Measurements from ENCODE around the gene CETP.
"Not testable (repeated sequence)": the region's sequence is repeated elsewhere in the genome, so short reads cannot be mapped to it uniquely, and the experiment has no call there.

CETP gene

DNA sequence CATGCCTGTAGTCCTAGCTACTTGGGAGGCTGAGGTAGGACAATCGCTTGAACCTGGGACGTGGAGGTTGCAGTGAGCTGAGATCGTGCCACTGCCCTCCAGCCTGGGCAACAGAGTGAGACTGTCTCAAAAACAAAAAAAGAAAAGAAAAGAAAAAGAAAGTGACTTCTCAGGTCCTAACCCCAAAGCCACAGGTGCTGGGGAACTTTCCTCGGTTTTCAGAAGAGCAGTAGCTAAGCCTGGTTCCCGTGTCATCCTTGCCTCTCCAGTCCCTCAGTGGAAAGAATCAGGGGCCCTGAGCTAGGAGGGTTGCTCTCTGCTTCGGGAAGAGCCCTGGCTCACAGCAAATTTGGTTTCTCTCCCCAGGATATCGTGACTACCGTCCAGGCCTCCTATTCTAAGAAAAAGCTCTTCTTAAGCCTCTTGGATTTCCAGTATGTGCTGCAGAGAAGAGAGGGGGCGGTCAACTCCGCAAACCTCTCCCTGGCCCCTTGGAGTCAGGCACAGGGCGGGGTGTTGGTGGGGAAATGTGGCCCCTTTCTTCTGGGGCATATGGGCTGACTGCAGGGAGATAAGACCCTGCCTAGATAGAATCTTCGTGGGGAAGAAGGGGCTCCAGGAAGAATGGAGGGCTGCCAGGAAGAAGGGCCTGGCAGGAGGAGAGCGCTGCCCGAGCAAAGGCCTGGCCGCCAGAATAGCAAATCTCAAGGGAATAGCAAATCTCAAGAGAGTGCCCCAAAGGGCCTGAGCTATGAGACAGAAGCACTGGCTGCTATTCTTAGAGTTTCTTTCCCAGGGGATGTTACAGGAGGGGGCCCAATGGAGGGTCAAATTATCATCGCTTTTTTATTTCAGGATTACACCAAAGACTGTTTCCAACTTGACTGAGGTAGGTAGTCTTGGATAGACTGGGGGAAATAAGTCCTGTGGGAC lies 19.3 kb downstream of the CETP start:
- DNase-seq (ENCODE audit: low spot score): no peak

DNA sequence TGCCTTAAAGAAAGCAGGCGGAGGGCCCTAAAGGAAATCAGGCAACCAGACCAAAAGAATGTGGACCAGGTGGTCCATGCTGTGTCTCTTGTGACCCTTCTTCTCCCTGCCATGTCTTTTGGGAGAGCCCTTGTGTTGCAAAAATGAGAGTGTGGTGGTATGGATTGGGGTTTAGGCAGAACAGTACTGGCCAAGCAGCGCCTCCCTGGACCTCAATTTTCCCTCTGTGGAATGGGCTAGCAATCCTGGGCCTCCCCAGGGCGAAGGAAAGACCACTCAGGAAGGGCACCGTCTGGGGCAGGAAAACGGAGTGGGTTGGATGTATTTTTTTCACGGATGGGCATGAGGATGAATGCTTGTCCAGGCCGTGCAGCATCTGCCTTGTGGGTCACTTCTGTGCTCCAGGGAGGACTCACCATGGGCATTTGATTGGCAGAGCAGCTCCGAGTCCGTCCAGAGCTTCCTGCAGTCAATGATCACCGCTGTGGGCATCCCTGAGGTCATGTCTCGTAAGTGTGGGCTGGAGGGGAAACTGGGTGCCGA lies 20.1 kb downstream of the CETP start:
- DNase-seq (ENCODE audit: low spot score): no peak

DNA sequence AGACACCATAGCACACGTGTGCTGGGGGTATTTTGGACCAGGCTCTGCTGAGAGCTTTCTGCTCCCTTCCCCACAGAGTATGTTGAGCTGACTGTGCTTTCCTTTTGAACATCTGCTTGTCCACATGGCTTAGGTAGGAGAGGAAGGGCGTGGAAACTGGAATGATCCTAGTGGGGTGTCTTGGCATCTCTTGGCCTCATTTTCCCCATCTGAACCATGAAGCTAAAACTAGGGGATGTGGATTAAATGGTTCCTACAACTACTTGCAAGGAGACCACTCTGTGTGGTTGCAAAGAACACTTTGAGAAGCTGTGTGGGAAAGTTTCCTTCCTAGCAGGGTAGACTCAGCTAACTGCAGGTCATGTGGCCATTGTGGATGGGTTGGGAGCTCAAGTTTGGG lies 20.9 kb downstream of the CETP start:
- DNase-seq (ENCODE audit: low spot score): no peak

DNA sequence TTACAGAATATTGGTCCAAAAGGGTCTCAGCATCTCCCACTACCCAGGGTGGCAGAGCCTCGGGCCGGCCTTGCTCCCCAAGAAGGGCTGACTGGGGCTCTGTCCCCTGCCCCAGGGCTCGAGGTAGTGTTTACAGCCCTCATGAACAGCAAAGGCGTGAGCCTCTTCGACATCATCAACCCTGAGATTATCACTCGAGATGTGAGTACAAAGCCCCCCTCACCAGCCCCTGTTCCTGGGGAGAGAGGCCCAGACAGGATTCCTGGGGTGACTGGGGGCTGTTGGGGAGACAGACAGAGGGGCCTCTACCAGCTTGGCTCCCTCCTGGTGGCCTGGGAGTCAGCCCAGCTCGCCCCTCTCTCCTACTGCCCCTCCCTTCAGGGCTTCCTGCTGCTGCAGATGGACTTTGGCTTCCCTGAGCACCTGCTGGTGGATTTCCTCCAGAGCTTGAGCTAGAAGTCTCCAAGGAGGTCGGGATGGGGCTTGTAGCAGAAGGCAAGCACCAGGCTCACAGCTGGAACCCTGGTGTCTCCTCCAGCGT lies 21.5 kb downstream of the CETP start:
- DNase-seq (ENCODE audit: low spot score): no peak

DNA sequence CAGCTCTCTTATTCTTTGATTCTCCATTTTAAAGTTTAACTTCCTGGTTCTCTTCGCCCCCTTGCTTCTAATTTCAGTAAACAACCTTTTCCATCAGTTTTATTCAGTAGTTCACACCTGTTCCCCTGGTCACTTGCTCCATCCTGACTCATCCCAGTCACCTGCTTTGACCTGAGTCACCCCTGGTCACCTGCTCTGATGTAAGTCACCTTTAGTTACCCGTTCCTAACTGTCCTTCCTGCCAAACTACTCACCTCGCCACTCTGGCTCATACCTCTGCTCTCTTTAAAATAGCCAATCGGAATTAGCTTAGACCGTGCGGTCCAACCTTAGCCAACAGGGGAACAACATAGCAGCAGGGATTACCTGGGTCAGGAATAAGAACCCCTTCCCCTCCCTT lies 22.9 kb downstream of the CETP start:
- DNase-seq (ENCODE audit: low spot score): peak; percentile 88

DNA sequence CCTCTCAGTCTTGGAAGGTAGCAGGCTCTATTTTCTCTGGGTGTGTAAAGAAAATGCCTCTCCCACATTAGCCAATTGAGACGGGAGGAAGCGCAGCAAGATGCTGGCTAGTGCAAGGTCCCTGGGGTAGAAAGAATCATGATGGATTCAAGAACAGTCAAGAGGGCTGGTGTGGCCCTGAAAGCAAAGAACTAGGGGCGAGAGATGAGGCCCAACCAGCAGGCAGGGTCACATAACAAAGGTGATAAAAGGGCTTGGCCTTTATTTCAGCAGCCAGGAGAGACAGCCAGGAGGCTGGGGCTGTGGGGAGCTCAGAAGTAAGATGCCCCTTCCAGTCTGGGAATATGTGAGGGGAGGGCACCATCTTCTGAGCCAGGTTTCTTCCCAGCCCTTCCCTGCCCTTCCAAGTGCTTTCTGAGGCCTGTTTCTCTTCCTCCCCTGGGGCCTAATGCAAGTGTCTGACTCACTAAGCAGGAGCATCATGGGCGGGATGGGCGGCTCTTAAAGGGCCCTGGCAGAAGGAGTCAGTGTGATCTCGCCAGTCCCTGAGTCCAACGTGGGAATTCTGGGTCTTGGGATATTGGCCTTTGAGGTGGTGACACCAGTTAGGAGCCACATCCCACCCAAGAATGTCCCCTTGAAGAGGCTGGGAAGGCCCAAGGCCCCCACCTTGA lies 23.7 kb downstream of the CETP start:
- DNase-seq (ENCODE audit: low spot score): peak; percentile 83

DNA sequence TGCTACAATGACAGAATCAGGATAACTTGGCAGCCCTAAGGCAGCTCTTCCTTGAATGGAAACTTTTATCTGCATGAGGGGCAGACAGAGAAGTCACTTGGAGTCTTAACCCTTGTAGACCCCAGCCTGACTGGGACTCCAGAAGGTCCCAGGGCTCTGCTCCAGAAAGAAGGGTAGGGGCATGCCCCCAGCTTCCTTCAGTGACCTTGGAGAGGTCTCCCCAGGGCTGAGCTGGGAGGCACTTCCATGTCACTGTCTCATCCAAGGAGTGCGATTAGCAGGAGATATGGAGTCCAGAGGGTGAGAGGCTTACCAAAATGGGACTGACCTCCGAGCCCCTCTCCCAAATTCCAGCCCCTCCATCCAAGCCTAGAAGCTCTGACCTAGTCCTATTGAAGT lies 24.2 kb downstream of the CETP start:
- DNase-seq (ENCODE audit: low spot score): no peak

DNA sequence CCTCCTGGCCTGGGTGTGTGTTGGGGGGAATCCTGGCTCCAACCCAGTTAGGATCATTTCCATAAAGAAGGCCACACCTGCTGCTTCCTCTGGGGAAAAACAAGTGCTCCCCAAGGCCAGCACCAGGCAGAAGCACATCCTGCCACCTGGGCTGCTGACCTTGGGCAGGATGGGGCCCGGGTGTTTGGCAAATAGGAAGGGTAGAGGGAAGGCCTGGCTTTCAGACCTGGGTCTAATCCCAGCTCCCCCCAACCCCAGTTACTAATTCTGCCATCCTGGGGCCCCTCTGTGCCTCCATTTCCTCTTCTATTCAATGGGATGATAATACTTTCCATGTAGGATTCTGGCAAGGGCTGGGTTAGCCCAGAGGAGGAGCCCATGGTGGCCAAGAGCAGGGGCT lies 24.6 kb downstream of the CETP start:
- DNase-seq (ENCODE audit: low spot score): no peak

DNA sequence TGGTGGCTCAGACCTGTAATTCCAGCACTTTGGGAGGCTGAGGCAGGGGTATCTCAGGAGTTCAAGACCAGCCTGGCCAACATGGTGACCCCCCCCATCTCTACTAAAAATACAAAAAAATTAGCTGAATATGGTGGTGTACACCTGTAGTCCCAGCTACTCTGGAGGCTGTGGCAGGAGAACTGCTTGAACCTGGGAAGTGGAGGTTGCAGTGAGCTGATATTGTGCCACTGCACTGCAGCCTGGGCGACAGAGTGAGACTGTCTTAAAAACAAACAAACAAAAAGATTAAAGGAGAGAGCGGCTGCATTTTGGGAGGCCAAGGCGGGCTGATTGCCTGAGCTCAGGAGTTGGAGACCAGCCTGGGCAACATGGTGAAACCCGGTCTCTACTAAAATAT lies 25.2 kb downstream of the CETP start:
- DNase-seq (ENCODE audit: low spot score): not testable (repeated sequence)

DNA sequence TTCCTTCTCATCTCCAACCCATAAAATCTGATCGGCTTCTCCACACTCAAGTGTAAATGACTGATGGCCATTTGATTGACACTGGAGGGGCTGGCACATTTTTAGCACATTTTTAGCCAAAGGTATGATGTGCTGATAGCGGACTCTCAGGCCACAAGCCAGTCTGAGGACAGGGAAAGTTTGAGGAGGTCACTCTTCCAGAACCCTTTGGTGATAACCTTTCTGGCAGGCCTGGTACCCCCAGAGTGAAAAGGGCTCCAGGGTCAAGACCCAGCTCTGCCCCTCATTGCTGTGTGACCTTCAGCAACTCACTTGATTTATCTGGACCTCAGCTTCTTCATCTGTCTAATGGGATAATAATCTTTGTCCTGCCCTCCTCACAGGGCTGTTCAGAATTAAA lies 25.9 kb downstream of the CETP start:
- DNase-seq (ENCODE audit: low spot score): no peak

DNA sequence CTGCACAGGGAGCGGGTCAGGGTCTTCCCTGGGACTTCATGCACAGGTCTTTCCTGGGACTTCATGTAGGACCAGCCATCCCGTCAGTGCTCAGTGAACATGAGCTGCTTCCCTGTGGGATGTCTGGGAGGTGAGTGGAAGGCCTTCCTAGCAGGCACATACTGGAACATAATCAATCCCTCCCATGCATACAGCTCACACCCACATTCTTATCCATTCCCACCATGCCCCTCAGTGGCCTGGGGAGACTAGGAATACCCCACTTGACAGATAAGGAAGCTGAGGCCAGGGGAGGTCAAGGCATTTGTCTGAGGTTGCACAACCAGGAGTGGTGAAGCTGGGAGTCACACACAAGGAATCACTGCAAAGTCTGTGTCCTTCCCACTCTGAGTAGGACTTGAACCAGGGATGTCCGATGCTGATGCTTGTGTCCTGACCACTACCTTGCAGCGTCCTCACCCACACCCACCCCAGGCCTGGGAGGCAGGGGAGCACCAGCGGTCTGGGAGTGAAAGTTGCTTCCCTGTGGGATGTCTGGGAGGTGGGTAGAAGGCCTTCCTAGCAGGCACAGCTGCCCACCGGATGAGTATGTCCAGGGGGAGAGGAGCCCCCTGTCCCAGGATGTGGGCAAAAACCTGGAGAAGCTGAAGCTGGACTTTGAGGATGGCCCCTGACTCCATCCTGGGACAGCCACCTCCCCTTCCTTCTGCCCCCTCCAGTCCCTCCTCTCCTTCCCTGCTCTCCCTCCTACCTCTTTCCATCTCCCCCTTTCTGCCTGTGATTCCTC lies 26.6 kb downstream of the CETP start:
- no peak for DNase-seq (ENCODE audit: low spot score)

DNA sequence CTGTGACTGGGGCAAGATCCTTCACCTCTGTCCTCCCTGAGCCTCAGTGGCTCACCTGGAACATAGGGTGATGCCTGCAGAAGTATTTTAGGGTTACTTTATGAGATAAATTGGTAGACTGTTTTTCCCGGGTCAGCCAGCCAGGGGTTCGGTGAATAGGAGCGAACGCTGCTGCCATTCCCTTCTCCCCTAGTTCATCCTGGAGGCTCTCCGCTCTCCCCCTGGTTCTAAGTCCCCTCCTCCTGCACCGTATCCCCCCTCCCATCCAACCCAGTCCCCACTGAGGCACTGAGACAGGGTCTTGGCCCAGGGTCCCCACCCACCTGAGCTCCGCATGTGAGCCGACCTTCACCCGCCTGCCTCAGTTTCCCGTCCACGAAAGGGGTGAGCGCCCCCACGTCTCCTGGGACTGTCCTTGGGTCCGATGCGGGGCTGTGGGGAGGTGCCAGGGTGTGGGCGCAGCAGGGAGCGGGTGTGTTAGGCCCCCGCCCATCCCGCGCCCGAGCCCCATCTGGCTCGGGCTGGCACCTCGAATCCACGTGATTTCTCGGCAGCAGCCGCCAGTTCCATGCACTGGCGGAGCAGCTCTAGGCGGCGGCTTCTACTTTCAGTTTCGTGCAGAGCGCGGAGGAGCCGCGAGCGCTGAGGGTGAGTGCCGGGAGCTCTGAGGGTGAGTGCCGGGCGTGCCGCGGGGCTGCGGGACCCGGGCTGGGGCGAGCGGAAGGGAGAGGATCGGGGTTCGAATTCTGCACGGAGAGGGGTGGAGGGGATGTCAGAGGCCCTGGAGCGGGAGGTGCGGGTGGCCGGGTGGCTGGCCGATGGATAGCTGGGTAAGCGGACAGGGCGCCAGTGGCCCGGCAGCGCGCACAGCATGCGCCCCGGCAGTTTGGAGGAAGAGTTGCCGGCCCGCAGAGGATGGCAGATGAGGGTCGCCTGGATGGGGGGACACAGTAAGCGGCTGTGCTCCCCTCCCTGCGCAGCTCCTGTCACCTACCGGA lies 27.5 kb downstream of the CETP start, which contains the start of gene NLRC5:
Gene NLRC5, plus strand, starts transcription at position 610 of the 998 bp plus-strand sequence. CDS start 31,156 bp downstream, outside the sequence.
- peak; percentile 84 for DNase-seq (ENCODE audit: low spot score)

DNA sequence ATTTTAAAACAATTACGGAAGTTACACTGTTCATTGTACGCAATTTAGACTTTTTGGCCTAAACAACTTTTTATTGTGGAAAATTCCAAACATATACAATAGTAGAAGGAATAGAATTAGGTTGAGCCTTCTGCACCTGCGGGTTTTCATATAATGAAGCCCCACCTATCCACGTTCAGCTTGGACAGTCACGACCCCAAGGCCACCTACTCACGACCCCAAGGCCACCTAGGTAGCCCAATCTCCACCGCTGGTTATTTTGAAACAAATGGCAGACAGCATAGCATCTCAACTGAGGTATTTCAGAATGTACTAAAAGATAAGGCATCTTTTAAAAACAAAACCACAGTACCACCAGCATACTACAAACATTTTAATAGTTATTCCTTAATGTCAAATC lies 28.2 kb downstream of the CETP start:
- DNase-seq (ENCODE audit: low spot score): no peak

DNA sequence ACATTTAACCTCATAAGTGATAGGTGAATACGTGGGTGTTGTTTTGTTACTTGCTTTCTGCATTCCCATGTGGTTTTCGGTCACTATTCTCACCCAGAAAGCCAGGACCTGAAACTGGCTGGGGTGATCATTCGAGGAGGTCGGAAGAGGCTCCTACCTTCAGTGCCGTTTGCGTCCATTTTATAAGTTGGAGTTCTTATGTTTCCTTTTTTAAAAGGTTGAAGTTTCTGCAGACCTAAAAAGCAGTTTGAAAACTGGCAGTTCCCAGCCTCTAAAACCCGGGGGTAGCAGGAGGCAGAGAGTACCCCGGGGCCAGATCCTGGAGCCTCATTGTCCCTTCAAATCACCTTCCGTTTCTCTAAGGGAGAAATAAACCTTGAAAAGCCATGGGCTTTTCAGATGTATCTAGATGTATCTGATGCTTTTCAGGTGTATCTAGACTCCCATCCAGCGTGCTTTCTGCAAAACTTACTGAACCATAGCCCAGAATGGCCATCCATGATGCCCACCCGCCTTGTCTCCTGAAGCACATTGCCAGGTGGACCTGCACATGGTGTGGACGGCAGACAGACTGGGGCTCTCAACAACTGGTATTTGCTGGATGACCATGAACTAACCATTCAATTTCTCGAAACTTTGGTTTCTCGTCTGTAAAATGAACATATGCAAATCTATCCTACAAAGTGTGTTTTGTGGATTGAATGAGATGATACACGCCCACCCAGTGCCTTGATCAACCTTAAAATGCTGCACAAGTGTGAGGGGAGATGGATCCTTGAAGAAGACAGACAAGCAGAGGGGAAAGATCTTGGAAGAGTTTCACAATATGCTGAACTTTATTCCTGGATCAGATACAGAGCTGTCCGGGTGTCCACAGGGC lies 28.9 kb downstream of the CETP start:
- no peak for DNase-seq (ENCODE audit: low spot score)

DNA sequence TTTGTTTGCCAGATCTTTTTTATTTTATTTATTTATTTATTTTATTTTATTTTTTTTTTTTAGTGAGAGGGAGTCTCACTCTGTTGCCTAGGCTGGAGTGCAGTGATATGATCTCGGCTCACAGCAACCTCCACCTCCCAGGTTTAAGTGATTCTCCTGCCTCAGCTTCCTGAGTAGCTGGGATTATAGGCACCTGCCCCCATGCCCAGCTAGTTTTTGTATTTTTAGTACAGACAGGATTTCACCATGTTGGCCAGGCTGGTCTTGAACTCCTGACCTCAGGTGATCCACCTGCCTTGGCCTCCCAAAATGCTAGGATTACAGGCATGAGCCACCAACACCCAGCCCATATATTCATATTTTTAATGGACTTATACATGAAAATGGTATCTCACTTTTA lies 30.7 kb downstream of the CETP start:
- not testable (repeated sequence) for DNase-seq (ENCODE audit: low spot score)

DNA sequence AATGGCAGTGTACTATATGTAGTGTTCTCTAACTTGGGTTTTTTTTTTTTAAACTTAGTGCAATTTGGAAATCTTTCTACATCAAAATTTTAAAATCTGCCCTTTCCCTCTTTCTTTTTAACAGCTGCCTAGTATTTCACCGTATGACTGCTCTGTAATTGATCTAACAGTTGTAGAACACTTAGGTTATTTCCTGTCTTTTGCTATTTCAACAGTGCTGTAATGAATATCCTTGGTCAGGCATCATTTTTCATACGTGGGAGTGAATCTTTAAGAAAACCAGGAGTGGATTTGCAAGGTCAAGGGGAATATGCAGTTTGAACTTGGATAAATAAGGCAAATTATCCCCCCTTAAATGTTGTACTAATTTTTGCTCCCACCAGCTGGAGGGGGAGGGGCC lies 31.5 kb downstream of the CETP start:
- no peak for DNase-seq (ENCODE audit: low spot score)

DNA sequence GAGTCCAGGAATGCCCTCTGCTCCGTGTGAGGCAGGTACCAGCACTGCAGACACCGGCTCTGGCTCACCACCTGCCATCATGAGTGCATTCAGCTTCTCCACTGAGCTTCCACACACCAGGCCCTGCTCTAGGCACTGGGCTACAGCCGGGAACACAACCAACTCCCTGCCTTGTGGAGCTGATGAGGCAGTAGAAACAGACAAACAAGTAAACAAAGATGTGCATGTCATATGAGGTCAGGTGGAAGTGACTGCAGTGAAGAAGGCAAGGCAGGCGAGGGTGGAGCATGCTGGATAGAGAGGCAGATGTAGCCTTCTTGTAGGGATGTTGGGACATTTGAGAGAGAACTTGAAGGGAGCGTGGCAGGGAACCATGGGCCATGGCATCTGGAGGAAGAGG lies 32.6 kb downstream of the CETP start:
- DNase-seq (ENCODE audit: low spot score): no peak

DNA sequence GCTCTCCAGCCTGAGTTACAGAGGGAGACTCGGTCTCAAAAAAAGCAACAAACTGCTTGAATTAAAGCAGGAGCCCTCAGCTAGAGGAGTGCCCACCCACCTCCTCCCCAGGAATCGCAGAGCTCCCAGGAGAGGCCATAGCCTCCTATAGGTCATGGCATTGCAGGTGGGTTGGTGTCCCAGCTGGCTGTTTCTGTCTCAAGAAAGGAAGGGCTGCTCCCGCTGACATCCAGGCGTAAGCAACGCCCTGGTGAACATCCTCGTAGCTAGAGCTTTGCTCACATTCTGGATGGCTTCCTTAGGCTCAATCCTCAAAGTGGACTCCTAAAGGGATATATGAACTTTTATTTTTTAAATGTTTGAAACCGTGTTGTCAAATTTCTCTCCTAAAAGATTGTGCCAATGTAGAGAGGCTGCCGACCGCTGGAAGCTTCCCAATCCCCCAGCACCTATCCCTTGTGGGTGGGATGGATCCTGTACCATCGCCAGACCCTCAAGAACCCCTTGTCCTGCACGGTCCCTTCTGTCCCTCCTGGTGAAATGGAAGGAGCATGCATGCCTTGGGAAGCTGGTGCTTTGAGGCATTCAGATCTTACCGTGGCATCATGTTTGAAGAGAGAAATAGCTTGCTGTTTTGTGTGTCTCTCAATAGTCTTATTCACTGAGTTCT lies 33.5 kb downstream of the CETP start:
- no peak for DNase-seq (ENCODE audit: low spot score)

DNA sequence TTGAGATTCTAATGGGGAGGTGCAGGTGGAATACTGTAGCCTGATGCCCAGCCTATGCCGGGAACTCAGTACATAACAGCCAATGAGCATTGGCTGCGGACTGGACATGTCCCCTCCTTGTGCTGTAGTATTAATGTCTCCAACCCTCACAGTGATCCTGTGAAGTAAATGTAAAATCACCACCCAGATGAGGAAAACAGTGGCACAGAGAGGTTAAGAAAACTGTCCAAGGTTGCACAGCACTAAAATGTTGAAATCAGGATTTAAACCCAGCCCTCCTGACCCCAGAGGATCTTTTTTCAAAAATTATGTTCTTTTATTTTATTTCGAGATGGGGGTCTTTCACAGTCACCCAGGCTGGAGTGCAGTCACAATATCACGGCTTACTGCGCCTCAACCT lies 35.5 kb downstream of the CETP start:
- DNase-seq (ENCODE audit: low spot score): no peak
